ENCODE measurements around the gene SLC1A2. TPM values are rescaled to one million over a fixed set of nuclear protein-coding genes. Genes with fewer than 3 reads are reported as not detected.
A peak's percentile ranks its signal among the peaks of the same experiment; 100 is the strongest.

Gene SLC1A2
- polyA plus RNA-seq, 5 donors = 14.1 to 31.2 (median 18.7) TPM

DNA sequence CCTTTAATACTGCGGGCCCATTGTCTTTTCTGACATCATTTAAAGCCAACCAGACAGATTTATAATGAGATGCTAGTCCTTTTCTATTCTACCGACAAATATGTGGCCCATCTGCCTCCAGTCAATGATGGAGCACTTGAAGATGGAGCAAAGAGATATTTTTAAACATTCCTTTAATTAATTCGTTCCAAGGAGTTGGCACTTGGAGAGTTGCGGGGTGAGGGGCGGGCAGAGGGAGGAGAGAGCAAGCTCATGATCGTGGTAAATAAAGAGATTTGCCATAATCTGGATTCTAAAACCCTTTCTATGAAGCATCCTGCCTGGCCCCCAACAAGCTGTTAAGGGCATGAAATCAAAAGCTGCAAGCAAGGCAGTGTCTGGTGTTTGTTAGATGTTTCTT is 5.0 kb downstream of the SLC1A2 start:
- no peak for DNase-seq

- no peak for DNase-seq
Observed at GRCh38 chr11:35413598-35413997, 5.8 kb downstream of the SLC1A2 start.

DNA sequence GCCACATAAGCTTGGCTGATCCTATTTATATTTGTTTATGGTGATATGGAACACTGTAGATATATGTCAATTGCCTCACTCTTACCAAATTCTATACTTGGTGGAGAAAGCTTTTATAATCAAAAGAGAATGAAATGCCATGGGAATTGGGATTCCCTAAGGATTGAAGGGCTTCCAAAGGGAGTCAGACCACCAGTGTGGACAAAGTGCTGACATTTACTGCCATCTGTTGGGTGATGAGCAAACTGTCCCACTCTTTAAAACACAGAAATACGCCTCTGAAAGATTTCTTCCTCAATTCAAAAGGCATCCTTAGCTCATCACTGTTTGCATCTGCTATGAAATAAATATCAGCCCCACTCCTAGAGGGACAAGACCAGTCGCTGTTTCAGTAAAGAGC is 7.1 kb downstream of the SLC1A2 start:
- no peak for DNase-seq

- no peak for DNase-seq
Observed at GRCh38 chr11:35407041-35407440, 12.3 kb downstream of the SLC1A2 start.

DNA sequence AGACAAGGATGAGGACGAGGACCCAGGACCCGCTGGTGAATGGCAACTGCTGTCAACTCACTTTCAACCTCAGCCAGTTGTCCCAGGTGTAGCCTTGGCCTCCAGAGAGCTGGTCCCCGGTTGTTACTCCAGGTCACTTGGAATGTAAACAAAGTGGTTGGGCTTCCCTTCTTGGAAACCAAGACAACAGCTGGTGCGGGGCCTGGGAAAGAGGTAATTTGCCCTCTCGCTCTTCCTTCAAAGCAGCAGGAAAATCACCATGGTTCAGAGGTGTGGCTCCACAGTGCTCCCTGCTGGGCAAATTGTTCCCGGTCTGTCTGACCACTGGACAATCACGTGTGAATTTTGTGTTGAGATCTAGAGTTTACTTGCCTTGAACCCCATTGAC is 15.0 kb downstream of the SLC1A2 start:
- DNase-seq = no peak

DNA sequence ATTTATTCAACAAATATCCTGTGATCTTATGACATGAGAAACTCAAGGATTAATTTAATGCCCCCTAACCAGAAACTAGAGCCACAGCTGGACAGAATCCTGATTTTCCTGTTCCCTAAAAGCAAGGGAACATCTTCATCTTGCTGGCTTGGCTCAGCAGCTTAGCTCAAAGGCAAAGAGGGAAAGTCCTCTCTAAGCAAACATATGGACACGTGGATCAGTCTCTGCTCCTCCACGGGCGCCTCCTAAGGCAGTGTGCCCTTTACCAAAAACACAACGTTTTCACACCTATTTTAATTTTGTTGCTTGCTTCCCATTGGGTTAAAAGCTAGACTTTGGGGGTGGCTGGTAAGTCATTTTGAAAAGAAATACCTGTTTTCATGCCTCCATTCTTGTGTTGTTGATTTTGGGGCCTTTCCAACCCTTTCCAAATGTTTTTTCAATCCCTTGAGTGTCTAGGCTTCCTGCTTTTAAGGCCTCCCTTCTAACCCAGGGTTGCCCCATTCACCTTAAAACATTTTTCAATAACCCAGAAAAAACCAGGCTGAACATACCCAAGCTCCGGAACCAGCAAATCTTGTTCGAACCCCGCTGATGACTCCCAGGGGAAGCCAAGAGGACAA is 15.5 kb downstream of the SLC1A2 start:
- peak in 1 of 2 donors; percentile 41 for DNase-seq

GRCh38 chr11:35402751-35403660 is 16.4 kb downstream of the SLC1A2 start:
- no peak for DNase-seq

GRCh38 chr11:35398881-35399280 is 20.5 kb downstream of the SLC1A2 start:
- no peak for DNase-seq

DNA sequence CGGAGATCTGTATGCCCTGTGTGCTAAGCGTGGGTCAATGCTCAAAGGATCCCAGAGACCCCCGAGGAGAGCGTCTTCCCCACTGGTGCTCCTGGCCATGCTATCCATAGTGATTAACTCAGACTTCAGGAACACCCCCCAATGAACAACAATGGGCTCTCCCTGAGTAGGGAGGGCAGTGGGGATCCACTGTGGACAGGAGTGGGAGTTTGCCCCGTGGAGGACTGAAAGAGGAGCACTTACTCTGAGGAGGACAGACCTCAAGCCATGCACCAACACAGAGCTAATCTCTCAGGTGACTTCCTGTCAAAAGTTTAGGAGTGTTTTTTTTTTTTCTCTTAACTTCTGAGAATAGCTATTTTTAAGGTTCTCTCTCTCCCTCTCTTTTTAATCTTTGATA is 24.4 kb downstream of the SLC1A2 start:
- no peak for DNase-seq

DNA sequence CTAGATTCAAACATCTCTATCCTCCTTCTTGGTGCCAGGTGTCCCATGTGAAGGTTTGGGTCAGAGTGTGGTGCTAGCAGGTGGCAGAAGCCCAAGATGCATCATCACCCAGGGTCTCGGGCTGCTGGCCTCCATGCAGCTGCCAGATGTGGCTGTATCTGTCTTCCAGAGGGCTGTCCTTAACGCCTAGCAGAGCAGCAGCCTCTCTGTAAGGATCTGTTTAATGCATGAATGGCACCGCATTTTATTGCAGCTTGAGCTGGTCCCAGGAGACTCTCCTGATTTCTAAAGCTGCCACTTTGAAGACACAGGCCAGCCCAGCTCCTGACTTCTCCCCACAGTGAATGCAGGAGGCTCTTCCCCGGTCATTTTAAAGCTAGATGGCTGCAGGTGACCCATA is 26.3 kb downstream of the SLC1A2 start:
- DNase-seq = no peak

- DNase-seq = peak; percentile 72 to 78
Observed at GRCh38 chr11:35391922-35392688, 27.3 kb downstream of the SLC1A2 start.

DNA sequence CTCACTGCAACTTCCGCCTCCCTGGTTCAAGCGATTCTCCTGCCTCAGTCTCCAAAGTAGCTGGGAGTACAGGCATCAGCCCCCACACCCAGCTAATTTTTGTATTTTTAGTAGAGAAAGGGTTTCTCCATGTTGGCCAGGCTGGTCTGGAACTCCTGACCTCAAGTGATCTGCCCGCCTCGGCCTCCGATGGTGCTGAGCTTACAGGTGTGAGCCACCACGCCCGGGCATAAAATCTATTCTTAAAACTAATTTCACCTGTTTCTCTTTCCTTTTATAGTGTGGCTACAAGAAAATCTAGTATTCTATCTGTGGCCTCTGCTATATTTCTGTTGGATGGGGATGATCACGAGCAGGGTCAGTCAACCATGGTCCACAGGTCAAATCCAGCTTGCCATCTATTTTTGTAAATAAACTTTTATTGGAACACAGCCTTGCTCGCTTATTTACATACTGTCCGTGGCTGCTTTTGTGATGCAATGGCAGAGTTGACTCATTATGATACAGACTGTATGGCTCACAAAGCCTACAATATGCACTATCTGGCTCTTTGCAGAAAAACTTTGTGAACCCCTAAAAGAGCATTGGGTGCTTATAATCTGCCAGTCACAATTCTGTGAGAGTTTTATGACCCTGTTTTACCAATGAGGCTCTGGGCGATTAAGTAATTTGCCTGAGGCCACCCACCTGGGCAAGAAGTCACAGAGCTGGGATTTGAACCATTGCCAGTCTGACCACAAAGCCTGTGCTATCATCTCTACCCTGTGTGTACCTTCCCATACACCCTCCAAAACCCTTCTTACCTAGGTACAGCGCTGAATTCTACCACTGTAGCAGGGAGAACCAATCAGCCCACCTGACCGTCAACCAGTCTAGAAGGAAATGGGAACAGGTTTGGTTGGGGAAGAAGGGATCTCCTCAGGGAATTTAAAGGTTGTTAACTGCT is 28.3 kb downstream of the SLC1A2 start:
- no peak for DNase-seq

DNA sequence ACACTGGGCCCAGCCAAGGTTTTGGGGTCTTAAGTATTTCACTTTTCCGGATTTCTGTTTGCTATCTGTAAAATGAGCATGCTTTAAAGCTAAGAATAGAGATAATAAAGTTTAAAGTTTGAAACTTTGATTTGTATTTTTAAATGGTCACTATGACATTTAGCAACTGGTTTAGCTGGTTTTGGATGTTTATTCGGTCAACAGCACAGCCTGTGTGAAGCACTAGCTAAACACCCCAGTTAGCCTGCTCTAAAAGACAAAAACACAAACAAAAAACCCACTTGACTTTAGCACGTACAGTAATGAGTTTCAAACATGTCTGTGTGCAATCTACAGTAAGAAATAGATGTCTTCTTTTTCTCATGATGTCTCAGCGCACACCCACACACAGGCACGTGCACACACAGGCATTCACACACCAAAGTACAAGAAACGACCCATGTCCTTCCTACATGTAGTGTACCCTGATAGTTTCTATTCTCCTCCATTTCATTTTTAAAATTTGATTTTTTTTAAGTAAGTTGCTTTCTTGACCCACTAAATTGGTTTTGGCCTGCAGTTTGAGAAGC is 29.4 kb downstream of the SLC1A2 start:
- DNase-seq = no peak

GRCh38 chr11:35389112-35389511 is 30.2 kb downstream of the SLC1A2 start:
- no peak for DNase-seq

GRCh38 chr11:35388061-35388460 is 31.3 kb downstream of the SLC1A2 start:
- no peak for DNase-seq

DNA sequence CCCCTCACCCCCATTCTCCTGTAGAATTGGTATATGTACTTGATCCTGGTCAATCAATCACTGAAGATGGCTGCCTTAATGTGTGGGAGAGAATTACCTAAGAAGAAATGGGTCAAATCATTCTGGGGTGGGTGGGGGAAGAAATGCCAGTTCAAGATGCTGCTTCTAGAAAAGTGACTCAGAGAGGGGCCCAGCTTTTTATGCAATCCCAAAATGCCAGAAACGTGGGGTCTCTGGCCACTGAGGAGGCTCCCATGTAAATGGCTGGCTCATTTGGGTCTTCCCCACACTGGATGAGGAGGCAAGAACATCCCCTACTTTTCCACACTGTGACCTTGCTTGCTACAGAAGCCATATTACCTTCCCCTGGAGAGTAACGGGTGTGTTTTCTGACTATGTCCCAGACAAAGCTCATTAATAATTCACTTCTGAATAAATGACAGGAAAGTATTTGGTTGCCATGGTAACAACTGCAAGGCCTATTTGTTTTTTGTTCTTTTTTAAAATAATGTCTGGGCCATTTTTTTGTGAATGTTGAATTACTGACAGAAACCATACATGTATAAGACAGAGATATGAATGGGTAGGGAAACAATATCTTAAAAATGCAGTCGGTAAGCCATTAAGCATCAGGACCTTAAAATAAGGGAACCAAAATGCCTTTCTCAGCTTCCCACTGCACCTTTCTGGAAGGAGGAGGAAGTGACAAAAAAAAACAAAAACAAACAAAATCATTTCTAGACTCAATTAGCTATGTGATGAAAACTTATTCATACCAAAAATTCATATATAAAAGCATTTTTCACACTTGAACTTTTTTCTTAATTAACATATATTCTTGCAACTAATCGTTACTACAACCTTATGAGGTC is 32.0 kb downstream of the SLC1A2 start:
- DNase-seq = no peak

GRCh38 chr11:35383953-35384352 is 35.4 kb downstream of the SLC1A2 start:
- DNase-seq = no peak

DNA sequence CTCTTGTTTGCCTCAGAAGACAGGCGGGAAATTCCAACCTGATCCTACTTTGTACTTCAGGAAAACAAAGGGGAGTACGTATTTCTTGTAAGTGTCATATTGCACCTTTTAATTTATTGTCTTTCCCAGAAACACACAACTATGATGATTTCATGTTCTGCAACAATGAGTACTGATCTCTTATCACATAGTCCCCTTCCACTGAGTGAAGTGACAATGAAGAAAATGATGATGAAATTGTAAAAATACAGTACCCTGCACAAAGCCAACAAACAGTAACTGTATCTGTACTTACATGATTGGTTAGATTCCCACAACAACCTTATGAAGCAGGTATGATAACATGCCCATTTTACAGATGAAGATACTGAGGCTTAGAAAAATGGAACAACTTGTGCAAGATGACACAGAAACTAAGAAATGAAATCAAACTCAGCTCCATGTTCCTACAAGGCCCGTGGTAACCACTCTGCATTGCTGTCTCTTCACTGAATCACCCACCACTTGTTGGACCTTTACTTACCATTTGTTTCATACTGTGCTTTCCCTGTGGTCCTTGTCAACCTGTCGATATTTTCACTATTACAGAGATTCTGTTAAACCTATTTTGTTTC is 37.5 kb downstream of the SLC1A2 start:
- DNase-seq = no peak

DNA sequence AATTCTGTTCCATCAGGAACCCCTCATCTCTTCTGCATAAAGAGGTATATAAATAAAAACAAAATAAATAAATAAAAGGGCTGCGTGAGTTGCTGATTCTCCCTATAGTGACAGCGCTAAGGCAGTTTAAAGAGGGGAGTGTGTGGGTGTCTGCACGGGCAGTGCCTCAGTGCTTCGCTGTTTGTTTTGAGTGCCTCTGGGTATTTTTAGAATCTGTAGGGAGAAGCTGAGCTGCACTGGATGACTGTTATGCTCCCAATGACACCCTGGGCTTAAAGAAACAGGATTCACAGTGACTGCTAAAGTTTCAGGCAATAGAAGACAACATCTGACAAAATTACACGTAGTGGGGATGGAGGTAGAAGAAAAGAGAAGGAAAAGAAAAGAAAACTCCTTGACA is 38.8 kb downstream of the SLC1A2 start:
- no peak for DNase-seq

- DNase-seq = no peak
Observed at GRCh38 chr11:35377262-35377661, 42.1 kb downstream of the SLC1A2 start.
